ENCODE results near the gene RAB5B.
A peak's percentile ranks its signal among the peaks of the same experiment; 100 is the strongest.

The RAB5B gene

DNA sequence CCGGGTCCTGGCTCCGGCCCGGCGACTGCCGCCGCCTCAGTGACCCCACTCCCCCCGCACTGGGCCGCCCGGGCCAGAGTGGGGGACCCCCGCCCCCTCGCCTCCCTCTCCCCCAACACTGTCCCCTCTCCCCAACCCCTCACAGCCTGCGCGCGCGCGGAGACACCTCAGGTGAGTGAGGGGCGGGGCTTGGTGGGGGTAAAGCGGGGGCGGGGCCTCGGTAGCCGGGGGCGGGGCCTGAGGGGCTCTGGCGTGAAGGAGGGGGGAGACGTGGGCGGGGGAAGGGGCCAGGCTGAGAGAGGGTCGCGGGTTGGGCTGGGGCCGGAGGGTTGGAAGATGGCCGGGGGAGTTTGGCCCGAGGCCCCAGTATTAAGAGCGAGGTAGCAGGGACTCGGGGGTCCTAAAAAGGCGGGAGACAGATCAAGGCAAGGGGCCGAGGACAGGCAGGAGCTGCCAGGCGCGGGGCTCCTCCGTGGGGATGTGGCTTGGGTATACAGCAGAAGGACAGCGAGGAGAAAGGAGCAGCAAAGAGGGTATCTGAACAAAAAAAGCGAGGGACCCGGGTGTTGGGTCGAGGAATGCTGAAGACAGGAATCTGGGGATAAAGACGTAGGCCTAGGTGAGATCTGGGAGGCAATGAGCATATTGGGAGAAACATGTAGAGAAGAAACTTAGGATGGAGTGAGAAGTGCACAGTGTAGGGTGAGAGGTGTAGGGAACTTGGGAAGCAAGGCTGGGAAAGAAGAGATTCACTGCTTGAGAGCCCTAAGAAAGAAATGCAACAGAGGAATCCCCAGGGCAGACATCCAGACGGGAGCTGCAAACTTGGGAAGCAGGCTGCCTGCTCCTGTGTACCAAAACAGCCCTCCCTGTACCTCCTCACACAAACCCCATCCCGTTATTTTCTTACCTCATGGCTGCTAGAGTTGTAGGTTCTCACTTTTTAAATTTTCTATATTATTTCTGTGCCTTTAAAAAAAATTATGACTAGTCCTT, 34.0 kb downstream of the RAB5B start:
- peak; percentile 82 for DNase-seq (ENCODE audit: insufficient read length)
- FAIRE-seq: no peak
- TF ChIP-seq POLR2A (IDR thresholded peaks at IDR 0.05; ENCODE audit: low read depth, low read length): no peak

DNA sequence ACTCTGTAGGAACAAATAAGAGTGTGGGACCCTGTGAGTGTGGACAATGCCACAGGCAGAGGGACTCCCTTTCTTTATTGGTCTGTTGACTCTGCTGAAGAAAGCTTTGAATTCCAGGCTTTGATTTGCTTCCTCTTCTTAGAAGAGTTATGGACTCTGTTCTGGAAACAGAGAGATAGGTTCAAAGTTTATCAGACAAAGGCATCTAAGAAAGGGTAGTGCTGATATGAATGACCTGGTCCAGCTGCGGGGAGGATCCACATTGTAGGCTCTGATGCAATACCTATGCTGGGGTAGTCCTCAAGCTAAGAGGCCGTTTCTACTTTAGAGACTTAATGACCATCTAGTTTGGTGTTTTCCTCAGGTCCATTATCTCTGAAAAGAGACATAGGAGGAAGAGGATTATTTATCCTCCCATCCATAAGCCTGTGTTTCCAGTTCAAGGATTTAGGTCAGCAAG, 36.3 kb downstream of the RAB5B start:
- no peak for DNase-seq (ENCODE audit: insufficient read length)
- FAIRE-seq: no peak

DNA sequence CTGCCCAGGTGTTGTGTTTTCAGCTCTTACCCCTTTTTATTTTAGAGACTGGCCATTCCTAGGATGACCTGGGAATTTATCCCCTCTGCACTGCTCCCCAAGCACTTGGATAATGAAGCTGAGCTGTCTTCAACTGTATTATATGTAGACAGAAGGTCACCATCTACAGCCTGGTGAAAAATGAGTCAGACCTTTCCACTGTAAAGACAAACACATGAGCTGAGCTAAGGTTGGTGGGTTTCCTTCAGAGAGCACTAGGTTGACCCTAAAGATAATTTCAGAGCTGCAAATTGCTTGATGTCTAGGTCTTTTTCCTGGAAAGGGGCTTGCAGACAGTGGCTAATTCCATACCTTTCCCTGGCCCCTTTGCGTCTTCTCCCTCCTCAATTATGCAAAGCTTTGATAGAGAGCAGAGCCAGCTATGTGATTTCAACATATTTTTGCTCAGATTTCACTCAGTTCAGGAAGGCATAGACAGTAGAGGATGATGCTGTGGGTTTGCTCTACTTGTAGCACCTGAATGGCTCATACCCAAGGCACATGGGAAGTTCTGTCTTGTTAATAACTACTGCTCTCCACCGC, 37.7 kb downstream of the RAB5B start:
- DNase-seq (ENCODE audit: insufficient read length) (no peak), FAIRE-seq (no peak)
- TF ChIP-seq POLR2A (IDR thresholded peaks at IDR 0.05; ENCODE audit: low read depth, low read length) (no peak), POLR2AphosphoS5 (IDR thresholded peaks at IDR 0.05; ENCODE audit: low read depth, low read length) (no peak), TAF1 (IDR thresholded peaks at IDR 0.05; ENCODE audit: borderline replicate concordance, low read depth, low read length) (no peak)

More for the DNA sequence above, 36.3 kb downstream of the RAB5B start:
- TF ChIP-seq TAF1 (IDR thresholded peaks at IDR 0.05; ENCODE audit: borderline replicate concordance, low read depth, low read length): no peak
- TF ChIP-seq POLR2AphosphoS5 (IDR thresholded peaks at IDR 0.05; ENCODE audit: low read depth, low read length): no peak
- no peak for TF ChIP-seq POLR2A (IDR thresholded peaks at IDR 0.05; ENCODE audit: low read depth, low read length)

DNA sequence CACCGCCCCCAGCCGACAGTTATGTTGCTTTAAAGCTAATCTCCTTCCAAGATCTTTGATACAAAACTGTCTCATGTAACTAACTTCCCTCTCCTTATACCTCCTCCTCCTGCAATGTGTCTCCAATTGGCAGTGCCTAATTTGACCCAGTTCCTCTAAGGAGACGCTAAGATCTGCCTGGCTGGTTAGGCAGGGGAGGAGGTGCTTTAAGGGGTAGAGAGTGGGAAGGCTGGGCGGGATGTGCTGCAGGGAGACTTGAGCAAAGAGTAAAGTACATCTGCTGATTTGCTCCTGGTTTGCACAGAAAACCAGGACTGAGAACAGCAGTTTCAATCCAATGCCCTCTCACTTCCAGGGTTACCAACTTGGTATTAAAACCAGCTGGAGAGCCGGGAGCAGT, 39.6 kb downstream of the RAB5B start:
- DNase-seq (ENCODE audit: insufficient read length) (no peak), FAIRE-seq (no peak)
- no peak for TF ChIP-seq TAF1 (IDR thresholded peaks at IDR 0.05; ENCODE audit: borderline replicate concordance, low read depth, low read length)
- no peak for TF ChIP-seq POLR2AphosphoS5 (IDR thresholded peaks at IDR 0.05; ENCODE audit: low read depth, low read length)

DNA sequence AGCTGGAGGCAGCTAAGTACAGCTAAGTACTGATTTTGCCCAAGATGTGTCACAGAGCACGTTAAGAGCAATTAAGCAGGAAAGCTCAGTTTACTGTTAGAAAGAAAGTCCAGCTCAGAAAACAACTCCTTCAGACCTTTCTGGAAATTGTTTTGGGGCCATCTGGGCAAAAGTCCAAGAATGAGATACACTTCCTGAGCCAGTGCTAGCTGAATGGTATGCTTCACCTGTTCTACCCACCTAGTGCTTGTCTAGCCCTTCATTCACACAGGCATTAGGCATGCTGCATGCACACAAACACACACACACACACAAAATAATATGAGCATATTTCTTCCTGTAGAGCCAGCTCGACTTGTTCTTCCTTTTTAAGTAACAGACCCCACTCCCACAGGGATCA, 40.3 kb downstream of the RAB5B start:
- DNase-seq (ENCODE audit: insufficient read length) (no peak), FAIRE-seq (no peak)
- TF ChIP-seq POLR2A (IDR thresholded peaks at IDR 0.05; ENCODE audit: low read depth, low read length) (no peak), POLR2AphosphoS5 (IDR thresholded peaks at IDR 0.05; ENCODE audit: low read depth, low read length) (no peak), TAF1 (IDR thresholded peaks at IDR 0.05; ENCODE audit: borderline replicate concordance, low read depth, low read length) (no peak)

DNA sequence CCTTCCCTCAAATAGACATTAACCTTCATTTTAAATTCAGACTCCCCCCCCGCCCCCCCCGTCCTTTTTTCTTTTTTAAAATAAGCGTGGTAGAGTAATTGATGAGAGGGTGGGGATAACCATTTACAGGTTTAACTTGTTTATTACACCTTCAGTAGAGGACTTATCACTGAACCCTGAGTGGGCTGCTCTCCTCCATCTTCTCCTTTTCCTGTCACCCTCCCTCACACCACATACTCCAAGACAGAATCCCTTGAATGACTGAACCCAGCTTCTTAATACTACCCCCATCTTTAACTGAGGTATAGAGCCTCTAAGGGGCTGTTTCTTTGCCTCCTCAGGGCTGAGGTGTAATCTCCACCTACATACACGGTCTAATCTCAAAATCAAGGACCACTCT, 43.3 kb downstream of the RAB5B start:
- no peak for DNase-seq (ENCODE audit: insufficient read length)
- FAIRE-seq: no peak
- TF ChIP-seq POLR2A (IDR thresholded peaks at IDR 0.05; ENCODE audit: low read depth, low read length) (no peak), TAF1 (IDR thresholded peaks at IDR 0.05; ENCODE audit: borderline replicate concordance, low read depth, low read length) (no peak), POLR2AphosphoS5 (IDR thresholded peaks at IDR 0.05; ENCODE audit: low read depth, low read length) (no peak)

DNA sequence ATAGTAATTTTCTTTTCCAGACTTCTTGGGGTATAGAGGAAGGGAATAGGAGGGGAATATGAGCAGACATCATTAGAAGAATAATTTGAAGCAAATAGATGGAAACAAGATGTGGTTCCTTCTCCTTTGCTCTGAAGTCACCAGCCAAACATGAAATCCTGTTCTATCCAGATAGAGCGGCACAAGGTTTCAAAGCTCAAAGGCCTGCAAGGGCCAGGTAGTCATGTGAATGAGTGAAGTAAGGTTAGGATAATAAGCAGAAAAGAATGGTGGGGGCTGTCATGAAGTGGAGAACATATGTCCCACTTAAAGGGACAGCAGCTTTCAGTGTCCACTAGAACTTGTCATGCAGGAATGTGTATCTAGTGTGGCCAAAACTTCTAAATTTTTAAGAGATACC, 44.5 kb downstream of the RAB5B start:
- TF ChIP-seq POLR2AphosphoS5 (IDR thresholded peaks at IDR 0.05; ENCODE audit: low read depth, low read length) (no peak), POLR2A (IDR thresholded peaks at IDR 0.05; ENCODE audit: low read depth, low read length) (no peak), TAF1 (IDR thresholded peaks at IDR 0.05; ENCODE audit: borderline replicate concordance, low read depth, low read length) (no peak)
- FAIRE-seq: no peak
- no peak for DNase-seq (ENCODE audit: insufficient read length)

DNA sequence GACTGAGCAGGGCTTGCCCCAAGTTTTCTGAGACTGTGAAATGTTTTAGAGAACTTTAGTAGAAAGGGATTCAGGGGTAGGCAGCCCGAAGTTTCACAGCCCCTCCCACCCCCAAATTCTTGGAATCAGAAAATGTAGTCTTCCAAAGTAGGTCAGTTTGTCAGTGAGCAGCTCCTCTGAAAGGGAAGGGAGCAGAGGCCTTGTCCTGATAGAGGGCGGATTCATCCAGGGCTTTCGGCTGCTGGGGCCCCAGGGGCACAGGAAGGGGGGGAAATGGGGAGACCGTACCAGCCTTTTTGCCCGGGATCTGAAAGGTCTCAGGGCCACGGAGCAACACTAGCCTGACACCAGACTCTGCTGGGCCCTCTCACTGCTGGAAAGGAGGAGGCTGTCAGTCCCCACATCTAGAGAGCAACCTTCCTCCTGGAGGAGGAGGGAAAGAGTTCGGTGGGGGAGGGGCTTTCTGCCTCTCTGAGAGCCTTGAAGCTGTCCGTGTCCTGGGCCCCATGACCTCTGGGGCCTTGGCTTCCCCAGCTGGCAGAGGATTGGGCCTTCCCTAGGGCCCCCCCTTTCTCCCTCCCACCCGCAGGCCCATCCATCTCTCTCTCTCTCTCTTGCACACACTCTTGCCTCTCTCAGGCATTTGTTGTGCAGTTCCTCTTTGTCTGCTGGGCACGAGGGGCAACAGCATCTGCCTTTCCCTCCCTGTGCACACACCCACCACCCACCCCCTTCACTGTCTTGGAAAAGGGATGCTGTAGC, 46.7 kb downstream of the RAB5B start, which contains the start of gene IKZF4:
Gene IKZF4, plus strand, starts transcription at position 621 of the 762 bp plus-strand sequence. CDS start 451 bp downstream, outside the sequence.
- no peak for TF ChIP-seq POLR2AphosphoS5 (IDR thresholded peaks at IDR 0.05; ENCODE audit: low read depth, low read length)
- no peak for TF ChIP-seq POLR2A (IDR thresholded peaks at IDR 0.05; ENCODE audit: low read depth, low read length)
- no peak for TF ChIP-seq TAF1 (IDR thresholded peaks at IDR 0.05; ENCODE audit: borderline replicate concordance, low read depth, low read length)
- no peak for FAIRE-seq
- no peak for DNase-seq (ENCODE audit: insufficient read length)

DNA sequence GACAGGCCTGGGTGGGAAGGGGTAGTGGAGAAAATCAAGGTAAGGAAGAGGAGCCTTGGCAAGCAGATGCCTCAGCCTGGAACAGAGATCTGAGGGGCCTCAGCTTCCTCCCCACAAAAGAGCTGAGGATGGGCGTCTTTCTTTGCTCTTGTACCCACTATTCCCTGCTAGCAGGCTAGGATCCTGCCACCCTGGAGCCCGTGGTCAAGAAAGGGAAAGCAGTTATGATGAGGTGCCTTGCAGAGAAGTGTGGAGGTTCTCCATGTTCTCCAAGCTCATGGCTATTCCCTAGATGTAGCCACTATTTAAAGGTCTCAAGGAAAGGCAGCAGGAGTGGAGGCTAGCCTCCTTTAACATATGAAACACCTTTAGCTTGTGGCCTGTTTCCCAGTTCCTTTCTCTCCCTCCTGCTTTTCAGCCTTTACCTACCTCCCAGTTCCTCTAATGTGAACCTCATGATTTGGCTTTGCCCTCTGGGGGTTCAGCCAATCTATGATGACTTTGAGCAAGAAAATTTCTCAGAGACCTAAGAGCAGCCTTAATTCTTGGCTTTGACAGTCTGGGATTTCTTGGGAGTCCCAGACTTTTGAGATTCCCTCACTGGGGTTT, 48.1 kb downstream of the RAB5B start:
- no peak for TF ChIP-seq POLR2A (IDR thresholded peaks at IDR 0.05; ENCODE audit: low read depth, low read length)
- no peak for TF ChIP-seq POLR2AphosphoS5 (IDR thresholded peaks at IDR 0.05; ENCODE audit: low read depth, low read length)
- no peak for TF ChIP-seq TAF1 (IDR thresholded peaks at IDR 0.05; ENCODE audit: borderline replicate concordance, low read depth, low read length)
- FAIRE-seq (no peak), DNase-seq (ENCODE audit: insufficient read length) (no peak)

DNA sequence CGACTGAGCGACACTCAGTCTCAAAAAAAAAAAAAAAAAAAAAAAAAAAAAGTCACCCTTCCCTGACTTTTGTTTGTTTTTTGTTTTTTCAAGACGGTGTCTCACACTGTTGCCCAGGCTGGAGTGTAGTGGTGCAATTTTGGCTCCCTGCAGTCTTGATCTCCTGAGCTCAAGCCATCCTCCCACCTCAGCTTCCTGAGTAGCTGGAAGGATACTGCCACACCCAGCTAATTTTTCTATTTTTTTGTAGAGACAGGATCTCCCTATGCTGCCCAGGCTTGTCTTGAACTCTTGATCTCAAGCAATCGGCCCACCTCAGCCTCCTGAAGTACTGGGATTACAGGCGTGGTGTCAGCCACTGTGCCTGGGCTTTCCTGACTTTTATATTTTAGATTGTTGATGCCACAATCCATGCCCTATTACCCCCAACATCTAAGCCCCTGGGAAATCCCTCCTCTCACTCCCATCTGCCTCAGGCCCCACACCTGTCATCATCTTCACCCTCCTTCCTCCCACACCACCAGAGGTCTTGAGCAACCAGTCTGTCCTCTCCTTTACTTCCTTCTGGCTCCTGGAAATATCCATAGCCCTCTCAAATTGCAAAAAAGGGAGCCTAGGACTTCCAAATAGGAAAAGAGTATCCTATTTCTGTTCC, 54.8 kb downstream of the RAB5B start:
- TF ChIP-seq TAF1 (IDR thresholded peaks at IDR 0.05; ENCODE audit: borderline replicate concordance, low read depth, low read length): no peak
- FAIRE-seq (no peak), DNase-seq (ENCODE audit: insufficient read length) (no peak)

DNA sequence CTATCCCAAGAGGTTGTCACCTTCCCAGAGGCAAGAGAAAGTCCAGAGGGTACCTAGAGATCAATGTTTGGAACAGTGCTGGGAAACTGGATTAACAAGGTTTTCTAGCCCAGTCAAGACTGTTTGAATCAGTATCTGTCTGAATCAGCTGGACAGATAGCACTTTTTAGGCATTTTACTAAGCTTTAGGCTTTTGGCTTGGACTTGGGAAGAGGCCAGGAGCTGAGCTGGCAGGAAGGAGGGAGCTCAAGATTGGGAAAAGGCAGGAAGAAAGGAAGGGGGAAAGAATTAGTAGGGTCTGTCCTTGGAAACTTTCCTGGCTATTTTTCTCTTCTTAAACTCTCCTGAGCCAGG, 55.3 kb downstream of the RAB5B start:
- no peak for TF ChIP-seq TAF1 (IDR thresholded peaks at IDR 0.05; ENCODE audit: borderline replicate concordance, low read depth, low read length)
- no peak for TF ChIP-seq POLR2AphosphoS5 (IDR thresholded peaks at IDR 0.05; ENCODE audit: low read depth, low read length)
- TF ChIP-seq POLR2A (IDR thresholded peaks at IDR 0.05; ENCODE audit: low read depth, low read length): no peak
- DNase-seq (ENCODE audit: insufficient read length) (no peak), FAIRE-seq (no peak)

Measured in GM12892 (cell line).